Neural progenitor cell (in vitro differentiated cells): ENCODE measurements around the gene POP7.

ENCODE experiments used
- CTCF ChIP-seq: fragments of 200-600 bp; sonication (generic); IDR thresholded peaks from 2 replicates; pipeline ENCODE4 v1.5.1; 2017; ENCODE audit warnings: antibody characterized with exemption, mild to moderate bottlenecking
- EZH2 ChIP-seq: fragments of 200-600 bp; sonication (generic); IDR thresholded peaks from 2 replicates; pipeline ENCODE4 v1.6.1; 2017; ENCODE audit warnings: antibody characterized with exemption, mild to moderate bottlenecking, moderate library complexity
- EZH2phosphoT487 ChIP-seq: fragments of 200-600 bp; sonication (generic); IDR thresholded peaks from 2 replicates; pipeline ENCODE4 v1.6.1; 2017; ENCODE audit warnings: antibody characterized with exemption

GRCh38 chr7:100674411-100675104 is 31.4 kb upstream of the POP7 start:
- TF ChIP-seq CTCF (no peak), EZH2 (no peak), EZH2phosphoT487 (no peak)
